ENCODE data around the gene LRMDA.

Gene LRMDA

GRCh38 chr10:75531571-75532031 lies 100.2 kb downstream of the LRMDA start:
- in situ Hi-C loops (cut with MboI; ENCODE audit: low sequenced_read_pairs) = no loop called here

GRCh38 chr10:75532253-75532924 lies 101.0 kb downstream of the LRMDA start:
- in situ Hi-C loops (cut with MboI; ENCODE audit: low sequenced_read_pairs) = no loop called here

GRCh38 chr10:75538144-75538543 lies 106.7 kb downstream of the LRMDA start:
- in situ Hi-C loops (cut with MboI; ENCODE audit: low sequenced_read_pairs) = no loop called here

GRCh38 chr10:75538765-75539164 lies 107.3 kb downstream of the LRMDA start:
- in situ Hi-C loops (cut with MboI; ENCODE audit: low sequenced_read_pairs) = no loop called here

- in situ Hi-C loops (cut with MboI; ENCODE audit: low sequenced_read_pairs) = no loop called here
Observed at GRCh38 chr10:75540357-75540966, 109.0 kb downstream of the LRMDA start.

GRCh38 chr10:75540981-75541380 lies 109.6 kb downstream of the LRMDA start:
- in situ Hi-C loops (cut with MboI; ENCODE audit: low sequenced_read_pairs) = no loop called here

- in situ Hi-C loops (cut with MboI; ENCODE audit: low sequenced_read_pairs) = no loop called here
Observed at GRCh38 chr10:75541411-75541810, 110.0 kb downstream of the LRMDA start.

GRCh38 chr10:75542084-75542483 lies 110.7 kb downstream of the LRMDA start:
- in situ Hi-C loops (cut with MboI; ENCODE audit: low sequenced_read_pairs) = no loop called here

- in situ Hi-C loops (cut with MboI; ENCODE audit: low sequenced_read_pairs) = no loop called here
Observed at GRCh38 chr10:75542906-75543305, 111.5 kb downstream of the LRMDA start.

GRCh38 chr10:75544386-75544785 lies 113.0 kb downstream of the LRMDA start:
- in situ Hi-C loops (cut with MboI; ENCODE audit: low sequenced_read_pairs) = no loop called here

- in situ Hi-C loops (cut with MboI; ENCODE audit: low sequenced_read_pairs) = no loop called here
Observed at GRCh38 chr10:75544993-75545706, 113.7 kb downstream of the LRMDA start.

- in situ Hi-C loops (cut with MboI; ENCODE audit: low sequenced_read_pairs) = no loop called here
Observed at GRCh38 chr10:75546004-75546403, 114.6 kb downstream of the LRMDA start.

GRCh38 chr10:75547391-75548298 lies 116.2 kb downstream of the LRMDA start:
- in situ Hi-C loops (cut with MboI; ENCODE audit: low sequenced_read_pairs) = no loop called here

GRCh38 chr10:75548356-75548755 lies 116.9 kb downstream of the LRMDA start:
- in situ Hi-C loops (cut with MboI; ENCODE audit: low sequenced_read_pairs) = no loop called here

- in situ Hi-C loops (cut with MboI; ENCODE audit: low sequenced_read_pairs) = no loop called here
Observed at GRCh38 chr10:75550191-75550590, 118.8 kb downstream of the LRMDA start.

- in situ Hi-C loops (cut with MboI; ENCODE audit: low sequenced_read_pairs) = no loop called here
Observed at GRCh38 chr10:75552171-75552570, 120.7 kb downstream of the LRMDA start.

GRCh38 chr10:75553550-75553949 lies 122.1 kb downstream of the LRMDA start:
- in situ Hi-C loops (cut with MboI; ENCODE audit: low sequenced_read_pairs) = no loop called here

- in situ Hi-C loops (cut with MboI; ENCODE audit: low sequenced_read_pairs) = no loop called here
Observed at GRCh38 chr10:75555323-75555722, 123.9 kb downstream of the LRMDA start.

GRCh38 chr10:75556320-75556719 lies 124.9 kb downstream of the LRMDA start:
- in situ Hi-C loops (cut with MboI; ENCODE audit: low sequenced_read_pairs) = no loop called here

GRCh38 chr10:75565286-75566251 lies 134.1 kb downstream of the LRMDA start:
- in situ Hi-C loops (cut with MboI; ENCODE audit: low sequenced_read_pairs) = no loop called here

Data from hTERT RPE-1 (cell line).